GM21717 (cell line): ENCODE results near the gene ABLIM3.
"Not testable (repeated sequence)": the region's sequence is repeated elsewhere in the genome, so short reads cannot be mapped to it uniquely, and the experiment has no call there.

Source experiments
- ATAC-seq: cut with Tn5 transposase; IDR thresholded peaks from one replicate; pipeline ENCODE4 v1.9.1; 2021; ENCODE audit warnings: mild to moderate bottlenecking, moderate library complexity; ENCODE audit not compliant: unreplicated experiment

The ABLIM3 gene

GRCh38 chr5:149247726-149248125, 106.4 kb downstream of the ABLIM3 start:
- ATAC-seq, result no peak

GRCh38 chr5:149251546-149251945, 110.3 kb downstream of the ABLIM3 start:
- ATAC-seq, result no peak

- ATAC-seq, result no peak
Measured at GRCh38 chr5:149254506-149254905, 113.2 kb downstream of the ABLIM3 start.

- ATAC-seq, result no peak
Measured at GRCh38 chr5:149256451-149256850, 115.2 kb downstream of the ABLIM3 start.

GRCh38 chr5:149257131-149257530, 115.8 kb downstream of the ABLIM3 start:
- ATAC-seq, result no peak

GRCh38 chr5:149257889-149258705, 116.8 kb downstream of the ABLIM3 start:
- ATAC-seq, result no peak

GRCh38 chr5:149260761-149261160, 119.5 kb downstream of the ABLIM3 start:
- ATAC-seq, result no peak

- ATAC-seq, result no peak
Measured at GRCh38 chr5:149261246-149261645, 120.0 kb downstream of the ABLIM3 start.

- no peak for ATAC-seq
Measured at GRCh38 chr5:149262315-149262714, 121.0 kb downstream of the ABLIM3 start.

GRCh38 chr5:149264439-149265067, 123.3 kb downstream of the ABLIM3 start:
- ATAC-seq, result peak; percentile 79

GRCh38 chr5:149265068-149265465, 123.8 kb downstream of the ABLIM3 start:
- ATAC-seq, result no peak

GRCh38 chr5:149265597-149265996, 124.3 kb downstream of the ABLIM3 start:
- no peak for ATAC-seq

GRCh38 chr5:149267241-149267973, 126.1 kb downstream of the ABLIM3 start:
- no peak for ATAC-seq

- peak; percentile 61 for ATAC-seq
Measured at GRCh38 chr5:149268928-149269557, 127.8 kb downstream of the ABLIM3 start.

GRCh38 chr5:149271195-149271715, 130.0 kb downstream of the ABLIM3 start:
- ATAC-seq, result no peak

- ATAC-seq, result no peak
Measured at GRCh38 chr5:149271716-149272563, 130.6 kb downstream of the ABLIM3 start, which contains the start of gene AFAP1L1. Gene AFAP1L1 (plus strand): TSS chr5:149271859. CDS start chr5:149271969, 110 bp downstream.

GRCh38 chr5:149272781-149273180, 131.5 kb downstream of the ABLIM3 start:
- ATAC-seq, result not testable (repeated sequence)

- ATAC-seq, result no peak
Measured at GRCh38 chr5:149273237-149273636, 131.9 kb downstream of the ABLIM3 start.

- ATAC-seq, result no peak
Measured at GRCh38 chr5:149273950-149274349, 132.7 kb downstream of the ABLIM3 start.

GRCh38 chr5:149274939-149275338, 133.6 kb downstream of the ABLIM3 start:
- ATAC-seq, result no peak
